Mucosa of descending colon (tissue), 3 donors: ENCODE measurements around the gene PBX1. TPM values are rescaled to one million over a fixed set of nuclear protein-coding genes. Genes with fewer than 3 reads are reported as not detected.
"Not testable (repeated sequence)": the region's sequence is repeated elsewhere in the genome, so short reads cannot be mapped to it uniquely, and the experiment has no call there.

Source experiments
- ATAC-seq: fragments of 200-7000 bp; cut with Tn5 transposase; one replicate; pipeline ENCODE4 v1.9.1; 2020; ENCODE audit warnings: mild to moderate bottlenecking, moderate library complexity
- DNase-seq, 3 donors: peaks; one replicate each; pipeline ENCODE4 v3.0.0-alpha.2; 2020
- H3K36me3 ChIP-seq: fragments of 200-600 bp; one replicate; pipeline ENCODE4 v1.8.0; 2021; ENCODE audit warnings: low read depth, mild to moderate bottlenecking
- H3K4me1 ChIP-seq: fragments of 200-600 bp; one replicate; pipeline ENCODE4 v1.8.0; 2021; ENCODE audit warnings: low read depth, mild to moderate bottlenecking
- H3K4me3 ChIP-seq: fragments of 200-600 bp; one replicate; pipeline ENCODE4 v1.8.0; 2021; ENCODE audit warnings: mild to moderate bottlenecking
- H3K9me3 ChIP-seq: fragments of 200-600 bp; one replicate; pipeline ENCODE4 v1.8.0; 2021; ENCODE audit warnings: mild to moderate bottlenecking
- intact Hi-C, 2 donors: fragments of 100-400 bp; cut with DNase I in 1 of 2; cut with micrococcal nuclease in 1 of 2; formaldehyde crosslinking; loops; one replicate each; pipeline versions ENCODE4 v1.11.0 to v1.11.1; 2022; cut with DNase I, micrococcal nuclease
- total RNA-seq, 3 donors: library from RNA; stranded (reverse); fragmentation: NEBNext Ultra II Directional in 2 of 3; extraction: Animal tissue kit (Norgen Biotek cat#: 25700) in 2 of 3; gene quantifications; one replicate each; pipeline versions ENCODE4 v1.2.1 to v1.2.4, GENCODE V29; 2021 to 2023
- TF ChIP-seq, protein P1 (sequence below): fragments of 200-600 bp; IDR thresholded peaks from one replicate; pipeline ENCODE4 v1.8.0; 2022; ENCODE audit warnings: antibody characterized with exemption, mild to moderate bottlenecking
- donor health status: DM: no; HTN: no; CAD: no; lungs with moderate emphysema.
- donor health status: DM: no; HTN: no; CAD: no.
- donor health status: DM: no; HTN: yes; CAD: no.

The PBX1 gene
- total RNA-seq, 3 donors from 2014 or later, result 52.6 to 182 (median 82.8) TPM

DNA sequence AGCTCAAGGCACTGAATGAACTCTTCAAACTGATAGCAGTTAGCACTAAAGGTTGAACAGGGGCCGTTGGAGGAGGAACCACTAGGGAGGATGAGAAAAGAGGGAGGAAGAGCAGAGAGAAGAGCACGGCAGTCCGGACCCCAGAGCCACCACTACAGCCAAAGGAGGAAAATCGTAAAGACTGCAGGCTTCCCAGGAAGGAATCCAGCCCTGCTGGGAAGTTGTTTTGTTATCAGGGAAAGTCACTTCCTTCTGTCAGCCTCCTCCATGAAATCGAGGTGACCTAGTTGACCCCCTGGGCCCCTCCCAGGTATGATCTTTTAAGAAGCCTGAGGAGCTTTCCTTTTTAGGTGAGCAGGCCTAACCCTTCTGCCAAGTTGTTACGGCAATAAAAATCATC, 88.2 kb downstream of the PBX1 start:
- H3K4me3 ChIP-seq, result no peak overlapping the region
- intact Hi-C loops, result no loop called here
- H3K9me3 ChIP-seq, result no peaks in the 10 kb centered on the region
- ATAC-seq (peak; percentile 71), DNase-seq (peak in 2 of 3 donors; percentile 63 to 72)
- H3K36me3 ChIP-seq, result no peaks in the 10 kb centered on the region
- TF ChIP-seq, protein P1, sequence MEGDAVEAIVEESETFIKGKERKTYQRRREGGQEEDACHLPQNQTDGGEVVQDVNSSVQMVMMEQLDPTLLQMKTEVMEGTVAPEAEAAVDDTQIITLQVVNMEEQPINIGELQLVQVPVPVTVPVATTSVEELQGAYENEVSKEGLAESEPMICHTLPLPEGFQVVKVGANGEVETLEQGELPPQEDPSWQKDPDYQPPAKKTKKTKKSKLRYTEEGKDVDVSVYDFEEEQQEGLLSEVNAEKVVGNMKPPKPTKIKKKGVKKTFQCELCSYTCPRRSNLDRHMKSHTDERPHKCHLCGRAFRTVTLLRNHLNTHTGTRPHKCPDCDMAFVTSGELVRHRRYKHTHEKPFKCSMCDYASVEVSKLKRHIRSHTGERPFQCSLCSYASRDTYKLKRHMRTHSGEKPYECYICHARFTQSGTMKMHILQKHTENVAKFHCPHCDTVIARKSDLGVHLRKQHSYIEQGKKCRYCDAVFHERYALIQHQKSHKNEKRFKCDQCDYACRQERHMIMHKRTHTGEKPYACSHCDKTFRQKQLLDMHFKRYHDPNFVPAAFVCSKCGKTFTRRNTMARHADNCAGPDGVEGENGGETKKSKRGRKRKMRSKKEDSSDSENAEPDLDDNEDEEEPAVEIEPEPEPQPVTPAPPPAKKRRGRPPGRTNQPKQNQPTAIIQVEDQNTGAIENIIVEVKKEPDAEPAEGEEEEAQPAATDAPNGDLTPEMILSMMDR, result no peak
- H3K4me1 ChIP-seq, result peaks cover 43% of the 10 kb centered on the region

DNA sequence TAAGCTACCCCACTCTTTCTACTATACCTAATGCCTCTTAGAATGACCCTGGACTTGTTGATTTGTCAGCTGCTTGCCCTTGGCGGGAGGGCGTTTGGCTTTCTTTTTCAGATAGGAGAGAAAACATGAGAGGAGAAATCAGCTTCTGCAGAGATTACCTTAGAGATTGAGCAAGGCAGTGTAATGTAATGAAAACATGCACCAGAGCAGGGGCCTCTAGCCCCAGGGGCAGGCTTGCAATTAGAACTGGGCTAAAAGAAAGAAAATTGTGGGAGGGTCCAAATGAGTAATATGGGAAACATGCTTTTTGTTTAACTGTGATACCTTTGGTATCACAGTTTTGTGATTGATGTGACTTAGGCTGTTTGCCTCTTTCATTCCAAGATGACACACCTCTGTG, 89.7 kb downstream of the PBX1 start:
- intact Hi-C loops, result no loop called here
- no peaks in the 10 kb centered on the region for H3K9me3 ChIP-seq
- DNase-seq (no peak), ATAC-seq (no peak)
- TF ChIP-seq, protein P1, result no peak
- peaks cover 53% of the 10 kb centered on the region for H3K4me1 ChIP-seq
- no peak overlapping the region for H3K4me3 ChIP-seq
- no peaks in the 10 kb centered on the region for H3K36me3 ChIP-seq

GRCh38 chr1:164649146-164649545, 90.2 kb downstream of the PBX1 start:
- no peaks in the 10 kb centered on the region for H3K9me3 ChIP-seq
- intact Hi-C loops, result no loop called here
- H3K36me3 ChIP-seq, result no peaks in the 10 kb centered on the region
- H3K4me1 ChIP-seq, result peaks cover 53% of the 10 kb centered on the region
- no peak for DNase-seq
- TF ChIP-seq, protein P1, result no peak
- no peak overlapping the region for H3K4me3 ChIP-seq
- no peak for ATAC-seq

DNA sequence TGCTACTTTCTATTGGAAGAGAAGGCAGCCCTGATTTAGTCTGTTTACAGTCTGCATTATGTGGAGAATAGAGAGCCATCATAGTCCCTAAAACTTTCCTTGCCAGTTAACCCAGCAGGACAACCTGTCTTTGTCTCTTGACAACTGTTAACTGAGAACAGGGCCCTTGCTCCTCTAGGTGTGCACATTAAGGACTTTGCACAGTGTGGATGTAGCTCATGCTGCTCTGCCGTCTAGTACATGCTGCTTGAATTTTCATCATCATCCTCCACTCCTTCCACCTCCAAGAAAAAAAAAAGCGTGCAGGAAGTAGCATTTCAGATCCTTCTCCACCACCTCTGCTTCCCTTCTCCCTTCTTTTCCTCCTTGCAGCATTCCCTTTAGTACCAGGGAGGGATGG, 91.5 kb downstream of the PBX1 start:
- intact Hi-C loops, result no loop called here
- TF ChIP-seq, protein P1, result no peak
- H3K4me1 ChIP-seq, result peaks cover 53% of the 10 kb centered on the region
- peak; percentile 31 for ATAC-seq
- no peaks in the 10 kb centered on the region for H3K9me3 ChIP-seq
- no peak overlapping the region for H3K4me3 ChIP-seq
- no peak for DNase-seq
- H3K36me3 ChIP-seq, result no peaks in the 10 kb centered on the region

- intact Hi-C loops, result no loop called here
- H3K36me3 ChIP-seq, result no peaks in the 10 kb centered on the region
- TF ChIP-seq, protein P1, result no peak
- peaks cover 50% of the 10 kb centered on the region for H3K4me1 ChIP-seq
- H3K9me3 ChIP-seq, result no peaks in the 10 kb centered on the region
- ATAC-seq (peak; percentile 91), DNase-seq (peak; percentile 58 to 77 (median 64))
- no peak overlapping the region for H3K4me3 ChIP-seq
These were observed 92.5 kb downstream of the PBX1 start for GRCh38 chr1:164651351-164651951.

DNA sequence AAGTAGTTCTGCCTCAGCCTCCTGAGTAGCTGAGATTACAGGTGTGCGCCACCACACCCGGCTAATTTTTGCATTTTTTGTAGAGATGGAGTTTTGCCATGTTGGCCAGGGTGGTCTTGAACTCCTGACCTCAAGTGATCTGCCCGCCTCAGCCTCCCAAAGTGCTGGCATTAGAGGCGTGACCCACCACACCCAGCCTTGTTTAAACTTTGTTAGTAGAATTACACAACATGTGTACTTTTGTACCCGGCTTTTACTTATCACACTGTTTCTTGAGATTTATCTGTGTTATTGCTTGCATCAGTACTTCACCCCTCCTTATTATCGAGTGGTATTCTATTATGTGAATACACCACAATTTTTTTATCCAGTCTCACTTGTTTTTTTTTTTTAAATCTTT, 94.0 kb downstream of the PBX1 start:
- H3K4me3 ChIP-seq, H3K9me3 ChIP-seq, H3K36me3 ChIP-seq, intact Hi-C loops: not testable (repeated sequence)
- H3K4me1 ChIP-seq, result peaks cover 36% of the 10 kb centered on the region
- ATAC-seq (peak; percentile 36), DNase-seq (peak in 2 of 3 donors; percentile 49 to 51)
